Measurements from ENCODE around the gene GHR.

Gene GHR

DNA sequence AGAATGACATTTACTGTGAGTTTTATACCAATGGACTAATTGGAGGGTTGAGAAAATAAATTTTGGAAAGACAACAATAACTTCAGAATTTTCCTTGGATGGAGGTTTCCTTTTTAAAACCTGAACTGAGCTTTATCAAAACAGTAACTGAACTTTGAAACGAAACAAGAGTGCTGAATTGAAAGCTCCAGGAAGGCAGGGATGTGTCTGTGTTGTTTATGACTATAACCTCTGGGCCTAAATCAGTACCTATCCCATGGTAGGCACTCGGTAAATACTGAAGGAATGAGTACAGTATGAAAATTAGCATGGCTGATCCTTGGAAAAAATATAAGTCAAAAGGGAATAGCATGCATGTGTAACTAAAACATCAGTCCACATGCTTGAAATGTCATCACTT is 93.9 kb downstream of the GHR start:
- no peak for FAIRE-seq

DNA sequence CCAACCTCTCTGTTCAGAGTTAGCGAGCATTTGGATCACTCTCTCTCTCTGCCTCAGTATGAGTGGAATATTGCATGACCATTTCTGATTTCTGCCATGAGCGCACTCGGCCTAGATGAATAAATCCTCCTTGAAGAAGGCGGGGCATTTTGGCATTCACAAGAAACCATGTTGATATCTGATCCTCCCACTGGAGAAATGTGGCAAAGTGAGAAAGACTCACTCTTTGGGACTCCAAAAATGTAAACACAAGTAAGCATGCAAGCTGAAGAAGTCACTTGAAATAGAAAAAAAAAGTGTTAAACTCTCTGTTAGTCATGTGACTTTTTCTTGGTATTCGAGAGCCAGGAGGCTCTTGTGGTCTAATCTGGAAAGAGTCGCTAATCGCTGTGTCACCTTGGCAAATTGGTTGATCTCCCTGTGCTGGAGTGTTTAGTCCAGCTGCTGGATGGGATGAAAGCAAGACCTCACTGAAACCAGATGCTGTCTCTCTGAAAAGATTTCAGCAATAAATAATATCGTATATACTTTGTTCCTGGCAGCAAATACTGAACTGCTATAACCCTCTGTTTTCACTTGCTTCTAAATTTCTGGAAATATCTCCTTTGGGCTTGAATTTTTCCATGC is 95.5 kb downstream of the GHR start:
- no peak for FAIRE-seq

DNA sequence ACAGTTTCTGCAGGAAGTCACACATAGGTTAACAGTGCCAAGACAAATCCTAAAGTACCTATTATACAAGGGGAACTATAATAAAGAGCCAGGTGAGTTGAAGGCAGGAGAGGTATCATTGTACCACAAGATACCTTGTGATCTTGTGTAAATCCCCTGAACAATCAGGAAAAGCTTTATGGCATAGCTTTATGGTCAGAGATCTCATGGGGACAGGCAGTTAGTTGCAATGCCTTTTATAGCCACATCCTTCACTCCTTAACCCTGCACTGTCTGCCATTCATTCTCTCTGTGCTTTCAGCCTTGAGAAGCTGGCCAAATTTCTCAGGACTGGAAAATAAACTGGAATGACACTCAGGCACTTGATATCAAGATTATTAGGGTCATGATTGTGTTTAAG is 97.0 kb downstream of the GHR start:
- FAIRE-seq, result no peak

DNA sequence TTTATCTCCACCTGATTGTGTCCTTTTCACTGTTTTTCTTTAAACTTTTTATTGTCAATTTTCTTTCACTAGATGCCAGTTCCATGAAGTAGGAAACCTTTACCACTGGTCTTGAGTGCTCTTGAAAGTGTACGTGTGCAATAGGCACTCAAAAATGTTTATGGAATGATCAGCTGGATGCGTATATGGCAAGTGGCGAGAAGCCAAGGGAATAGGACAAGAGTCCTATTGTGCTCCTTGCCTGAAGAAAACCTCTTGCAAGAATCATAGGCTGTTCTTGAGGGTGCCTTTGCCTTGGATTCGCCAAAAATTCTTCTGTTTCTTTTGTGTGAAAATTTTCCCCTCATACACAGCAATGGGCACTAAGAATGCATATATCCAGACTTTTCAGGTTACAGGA is 97.7 kb downstream of the GHR start:
- FAIRE-seq, result no peak

DNA sequence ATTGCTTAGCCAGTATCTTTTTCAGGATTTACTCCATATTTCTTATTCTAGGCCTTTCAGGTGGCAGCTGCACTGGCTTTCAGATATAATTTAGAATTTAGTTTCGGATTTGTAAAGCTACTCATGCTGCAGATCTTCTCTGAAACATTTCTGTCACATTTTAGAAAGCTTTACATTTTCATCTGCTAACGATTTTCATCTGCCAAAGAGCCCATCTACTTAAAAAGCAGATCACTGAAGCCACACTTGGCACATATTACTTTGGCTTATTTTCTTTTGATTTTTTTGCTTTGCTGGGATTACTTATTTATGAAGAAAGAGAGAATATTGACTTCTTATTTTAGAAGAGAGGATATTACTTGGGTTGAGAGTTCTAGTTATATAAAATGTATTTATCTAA is 98.2 kb downstream of the GHR start:
- no peak for FAIRE-seq

DNA sequence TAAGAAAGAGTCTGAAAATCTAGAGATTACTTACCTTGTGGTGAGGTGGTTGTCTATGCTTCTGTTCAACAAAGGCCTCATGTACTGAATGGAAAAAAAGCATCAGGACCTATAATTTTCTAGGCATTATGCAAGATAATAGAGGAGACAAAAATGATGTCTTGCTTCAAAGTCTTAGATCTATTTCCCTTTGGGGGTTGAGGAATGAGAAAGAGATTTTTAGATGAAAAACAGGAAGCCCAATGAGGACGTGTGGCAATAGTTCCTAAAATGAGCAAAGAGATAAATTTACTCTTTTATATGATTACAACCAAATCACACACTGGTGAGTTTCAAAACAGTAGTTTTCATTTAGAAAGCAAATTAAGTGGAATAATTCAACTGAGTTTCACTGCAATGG is 99.5 kb downstream of the GHR start:
- no peak for FAIRE-seq

DNA sequence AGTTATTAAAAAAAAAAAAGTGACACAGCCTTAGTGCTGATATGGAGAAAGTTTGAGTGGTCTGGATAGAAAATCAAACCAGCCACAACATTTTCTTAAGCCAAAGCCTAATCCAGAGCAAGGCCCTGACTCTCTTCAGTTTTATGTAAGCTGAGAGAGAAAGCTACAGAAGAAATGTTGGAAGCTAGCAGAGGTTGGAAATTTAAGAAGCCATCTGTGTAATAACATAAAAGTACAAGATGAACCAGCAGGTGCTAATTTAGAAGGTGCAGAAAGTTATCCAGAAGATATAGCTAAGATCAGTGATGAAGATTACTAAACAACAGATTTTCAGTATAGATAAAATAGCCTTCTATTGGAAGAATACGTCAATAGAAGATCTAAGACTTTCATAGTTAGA is 102.9 kb downstream of the GHR start:
- no peak for FAIRE-seq

DNA sequence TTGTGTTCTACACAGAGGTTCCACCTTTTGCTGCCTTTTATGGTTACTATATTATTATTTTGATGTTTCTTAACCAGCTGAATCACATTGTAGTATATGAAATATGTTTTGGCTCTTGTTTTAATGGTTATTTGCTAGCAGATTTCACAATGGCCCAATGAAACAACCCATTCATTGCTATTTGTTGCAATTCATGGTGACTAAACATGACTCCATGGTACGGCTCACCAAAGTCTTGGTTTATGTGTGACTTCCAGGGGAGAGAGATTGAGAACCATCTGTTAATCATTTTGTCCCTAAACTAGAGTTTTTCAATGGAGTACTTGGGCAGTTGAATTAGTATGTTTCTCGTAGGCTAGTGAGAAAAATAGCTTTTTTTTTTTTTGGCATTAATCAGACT is 108.4 kb downstream of the GHR start:
- FAIRE-seq, result no peak

DNA sequence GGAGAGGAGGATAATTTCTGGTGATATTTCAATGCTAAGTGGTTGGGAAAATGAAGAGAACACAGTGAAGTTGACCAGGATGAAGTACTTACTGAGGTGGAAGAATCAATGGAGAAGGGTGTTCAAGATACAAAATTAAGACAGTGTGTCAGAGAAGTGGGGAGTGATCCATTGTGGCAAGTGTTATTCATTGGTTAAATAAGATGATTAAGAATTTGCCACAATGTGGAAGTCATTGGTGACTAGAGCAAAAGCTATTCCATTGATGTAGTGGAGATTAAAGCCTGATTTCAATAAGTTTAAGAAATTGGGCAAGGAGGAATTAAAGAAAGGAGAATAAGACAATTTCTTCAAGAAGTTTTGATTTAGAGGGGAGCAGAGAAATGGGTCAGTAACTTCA is 118.9 kb downstream of the GHR start:
- FAIRE-seq, result no peak

DNA sequence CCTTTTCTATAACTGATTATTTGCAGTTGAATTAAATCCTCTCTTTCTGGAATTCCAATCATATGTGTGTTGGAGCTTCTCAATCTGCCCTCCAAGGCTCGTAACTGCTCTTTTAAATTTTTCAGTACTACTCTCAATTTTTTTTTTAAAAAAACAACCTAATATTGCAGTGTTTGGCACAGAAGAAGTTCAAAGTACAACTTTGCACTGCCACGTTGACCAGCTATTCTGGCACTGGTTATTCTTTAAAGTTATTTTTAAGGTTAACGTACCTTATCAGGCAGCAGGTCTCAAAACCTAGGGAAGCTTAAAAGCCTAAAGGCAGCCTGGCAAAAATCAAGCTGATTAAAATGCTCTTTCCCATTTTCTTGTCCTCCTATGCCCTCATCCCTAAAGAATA is 120.5 kb downstream of the GHR start:
- no peak for FAIRE-seq

DNA sequence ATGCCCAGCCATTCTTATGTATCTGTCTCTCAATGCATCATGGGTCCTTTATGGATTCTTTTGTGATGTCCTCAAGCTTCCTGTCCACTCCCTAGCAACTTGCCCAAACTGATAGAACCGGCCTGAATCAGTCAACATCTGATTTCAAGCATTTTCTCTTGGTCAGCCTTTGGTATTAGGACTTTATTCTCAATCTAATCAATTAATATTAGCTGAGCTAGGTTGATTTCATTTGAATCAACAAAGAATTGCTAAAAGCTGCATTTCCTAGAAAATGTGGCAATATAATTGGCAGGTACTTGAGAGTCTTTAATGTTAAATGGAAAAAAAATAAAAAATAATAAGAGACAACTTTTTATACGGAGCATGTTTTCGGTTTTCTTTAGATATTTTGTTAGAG is 121.8 kb downstream of the GHR start:
- FAIRE-seq, result no peak

DNA sequence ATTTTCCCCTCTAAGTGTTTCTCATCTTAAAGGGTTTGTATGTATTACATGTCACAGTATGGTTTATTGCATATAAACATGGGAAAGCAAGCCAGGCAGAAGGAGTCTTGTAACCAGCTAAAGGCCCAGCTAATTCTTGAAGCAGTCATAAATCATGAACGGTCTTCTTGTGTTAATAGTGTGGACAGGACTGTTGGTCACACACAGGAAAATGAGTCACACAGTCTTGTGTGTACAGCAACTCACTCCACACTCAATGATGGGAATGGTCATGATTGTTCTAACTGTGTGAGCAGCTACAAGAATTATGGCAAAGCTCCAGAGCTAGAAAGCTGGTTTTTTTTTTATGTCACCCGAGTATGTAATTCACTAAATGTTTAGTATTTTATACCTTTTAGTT is 123.9 kb downstream of the GHR start:
- no peak for FAIRE-seq

DNA sequence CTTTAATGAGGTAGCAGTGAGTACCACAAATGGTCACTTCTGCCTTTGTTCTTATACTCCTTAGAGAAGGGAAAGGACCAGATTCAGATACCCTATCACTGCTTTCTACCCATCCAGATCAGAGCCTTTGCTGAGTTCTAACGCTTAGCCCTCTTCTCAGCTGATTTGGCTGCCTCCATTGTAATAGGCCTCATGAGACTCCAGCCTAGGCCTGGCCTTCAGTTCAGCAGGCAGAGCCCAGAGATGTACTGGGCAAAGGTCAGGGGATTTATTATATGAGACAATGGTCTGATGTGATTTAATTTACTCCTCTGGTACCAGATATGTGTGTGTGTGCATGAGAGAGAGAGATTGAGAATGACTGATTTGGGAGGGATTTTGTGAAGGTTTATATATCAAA is 124.7 kb downstream of the GHR start:
- no peak for FAIRE-seq

DNA sequence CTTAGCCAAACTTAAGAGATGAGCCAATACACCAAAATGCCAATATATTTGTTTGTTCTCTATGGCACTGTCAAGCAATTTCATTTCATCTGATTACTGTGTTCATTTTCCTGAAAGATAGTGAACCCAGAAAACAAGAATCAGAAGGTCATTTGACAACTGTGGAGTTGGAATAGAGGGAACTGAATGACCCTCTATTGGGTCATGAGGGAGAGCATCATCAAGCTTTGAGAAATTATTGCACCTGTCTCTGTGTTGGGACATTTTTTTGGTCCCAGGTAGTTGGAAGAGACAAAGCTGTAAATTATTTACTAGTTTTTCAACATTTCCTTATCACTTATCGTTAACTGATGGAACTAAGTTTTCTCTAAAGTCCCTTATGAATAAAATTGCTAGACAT is 129.4 kb downstream of the GHR start:
- no peak for FAIRE-seq

DNA sequence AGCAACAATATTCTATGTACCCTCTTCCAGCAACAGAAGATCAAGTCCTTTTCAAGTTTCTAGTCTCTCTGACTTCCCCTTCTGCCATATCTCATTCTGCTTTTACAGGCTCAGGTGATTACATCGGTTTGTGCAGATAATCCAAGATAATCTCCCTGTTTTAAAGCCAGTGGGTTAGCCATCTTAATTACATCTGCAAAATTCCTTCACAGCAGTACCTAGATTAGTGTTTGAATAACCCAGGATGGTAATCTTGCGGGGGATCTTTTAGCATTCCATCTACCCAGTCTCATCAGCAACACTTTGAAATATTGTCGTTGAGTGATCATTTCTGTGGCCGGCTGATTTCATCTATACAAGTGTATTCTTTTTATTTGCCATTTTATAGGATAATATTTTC is 130.2 kb downstream of the GHR start:
- FAIRE-seq, result no peak

DNA sequence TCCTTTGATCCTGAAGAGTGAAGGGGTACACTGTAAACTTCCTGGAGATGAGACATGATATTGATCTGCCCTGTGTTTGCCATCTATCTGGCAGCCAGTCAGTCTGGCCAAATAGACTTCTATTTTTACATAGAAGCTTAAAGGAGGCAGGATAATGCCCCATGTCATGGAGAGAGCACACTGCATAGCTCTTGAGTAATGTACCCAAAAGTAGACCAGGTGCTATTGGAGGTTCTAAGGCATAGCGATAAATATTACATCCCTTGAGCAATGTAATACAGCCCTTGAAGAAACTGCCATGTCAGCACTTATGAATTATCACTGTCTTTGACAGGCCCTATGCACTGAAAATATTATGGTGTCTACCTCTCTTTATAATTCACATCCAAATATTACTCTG is 131.8 kb downstream of the GHR start:
- no peak for FAIRE-seq

DNA sequence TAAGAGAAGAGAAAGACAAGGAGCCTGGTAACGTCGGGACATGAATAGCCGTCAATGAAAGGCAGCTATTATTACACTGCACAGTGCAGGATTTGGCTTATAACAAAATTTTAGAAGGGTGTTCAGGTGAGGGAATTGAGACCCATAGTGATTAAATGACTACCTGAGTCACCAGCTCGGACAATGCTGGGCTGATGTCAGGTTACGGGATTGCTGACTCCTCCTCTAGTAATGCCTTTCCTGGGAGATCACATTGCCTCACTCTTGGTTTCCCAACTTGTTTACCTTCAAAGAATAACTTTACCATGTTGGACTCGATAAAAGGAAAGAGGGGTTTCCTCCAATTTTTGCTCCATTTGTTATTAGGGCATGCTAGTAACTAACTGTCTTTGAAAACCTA is 132.6 kb downstream of the GHR start:
- FAIRE-seq, result no peak

DNA sequence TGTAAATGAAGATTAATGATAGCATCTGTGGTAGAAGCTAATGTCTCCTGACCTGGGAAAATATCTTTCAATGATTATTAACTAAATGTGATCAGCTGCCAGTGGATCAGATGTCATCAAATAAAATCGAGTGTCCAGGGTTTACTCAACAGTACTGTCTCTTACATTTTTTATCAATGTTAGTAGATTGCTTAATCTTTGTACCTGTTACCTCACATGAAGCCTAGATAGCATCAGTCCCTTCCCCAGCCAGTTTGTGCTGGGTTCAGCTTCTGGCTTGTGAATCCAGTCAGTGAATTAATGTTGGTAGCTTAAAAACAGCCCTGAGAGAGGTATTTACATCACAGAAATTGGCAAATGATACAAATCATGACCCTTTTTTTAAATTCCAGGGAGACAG is 134.4 kb downstream of the GHR start:
- FAIRE-seq, result no peak

DNA sequence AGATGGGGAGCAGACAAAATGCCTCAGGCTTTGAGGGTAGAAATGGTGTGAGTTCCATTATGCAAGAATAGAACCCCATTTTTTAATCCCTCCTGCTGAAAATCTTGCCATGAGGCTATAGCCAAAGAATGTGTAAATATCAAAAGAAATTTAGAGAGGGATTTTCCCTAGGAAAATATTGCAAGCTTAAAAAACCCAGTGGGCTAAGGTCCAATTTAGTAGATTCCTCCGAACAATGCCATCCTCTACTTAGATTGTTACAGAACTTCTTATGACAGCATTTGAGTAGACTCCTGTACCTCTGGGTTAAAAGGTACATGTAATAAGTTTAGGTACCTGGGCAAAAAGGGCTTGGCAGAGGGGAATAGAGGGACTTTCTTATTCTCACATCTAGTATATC is 138.4 kb downstream of the GHR start:
- no peak for FAIRE-seq

DNA sequence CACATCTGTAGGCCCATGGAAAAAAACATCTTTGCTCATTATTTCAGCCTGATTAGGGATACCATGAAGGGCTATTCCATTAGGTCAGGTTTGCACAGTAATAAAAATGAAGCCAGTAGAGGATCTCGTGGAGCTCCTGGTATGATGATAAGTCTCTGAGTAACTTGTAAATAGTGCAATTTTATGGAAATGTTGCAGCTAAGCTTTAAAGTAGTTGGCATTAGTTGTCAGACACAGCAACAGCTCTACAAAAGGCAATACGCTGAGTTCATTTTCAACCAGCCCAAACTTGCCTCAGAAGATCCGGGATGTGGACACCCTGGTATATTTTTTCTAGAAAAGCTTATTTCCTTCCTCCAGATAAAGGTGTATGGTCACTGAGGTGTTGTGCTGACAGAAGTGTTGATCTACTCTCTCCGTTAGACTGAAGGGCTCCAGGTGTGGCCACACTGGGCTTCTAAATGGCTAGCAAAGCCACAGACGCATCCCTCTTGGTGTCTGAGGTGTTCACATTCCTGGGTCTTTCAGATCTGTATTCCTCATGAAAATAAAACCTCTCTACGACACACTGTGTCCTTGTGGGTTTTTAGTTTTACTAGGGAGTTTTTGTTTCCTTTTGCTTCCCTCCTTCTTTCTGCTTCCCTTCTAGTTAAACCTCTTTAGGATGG is 141.6 kb downstream of the GHR start:
- no peak for FAIRE-seq

DNA sequence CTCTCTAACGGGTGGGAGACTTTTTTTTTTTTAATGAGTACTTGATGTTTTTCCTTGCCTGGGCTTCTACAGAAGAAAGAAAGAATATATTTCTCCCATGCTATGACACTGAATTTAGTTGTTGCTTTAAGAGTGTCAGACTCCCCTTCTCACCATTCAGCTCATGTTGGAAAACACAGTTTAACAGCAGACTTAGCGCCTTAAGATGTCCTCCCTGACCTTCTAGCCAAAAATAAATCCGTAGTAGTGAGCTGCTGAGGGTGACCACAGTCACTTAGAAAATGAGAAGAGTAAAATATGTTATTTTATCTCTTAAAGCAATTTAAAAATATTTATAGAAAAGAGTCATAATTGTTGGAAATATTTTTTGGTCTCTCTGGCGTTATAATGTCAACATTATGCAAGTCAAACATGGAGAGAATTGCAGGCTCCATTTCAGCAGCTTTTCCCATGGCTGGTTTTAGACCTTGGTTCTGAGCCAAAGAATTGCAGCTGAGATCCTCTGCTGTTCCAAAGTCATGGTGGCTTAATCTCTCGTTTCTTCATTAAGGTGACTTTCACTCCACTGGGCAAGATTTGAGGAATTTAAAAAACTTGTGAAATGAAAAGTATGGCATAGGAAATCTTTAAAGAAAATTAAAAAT is 143.5 kb downstream of the GHR start:
- FAIRE-seq, result no peak

DNA sequence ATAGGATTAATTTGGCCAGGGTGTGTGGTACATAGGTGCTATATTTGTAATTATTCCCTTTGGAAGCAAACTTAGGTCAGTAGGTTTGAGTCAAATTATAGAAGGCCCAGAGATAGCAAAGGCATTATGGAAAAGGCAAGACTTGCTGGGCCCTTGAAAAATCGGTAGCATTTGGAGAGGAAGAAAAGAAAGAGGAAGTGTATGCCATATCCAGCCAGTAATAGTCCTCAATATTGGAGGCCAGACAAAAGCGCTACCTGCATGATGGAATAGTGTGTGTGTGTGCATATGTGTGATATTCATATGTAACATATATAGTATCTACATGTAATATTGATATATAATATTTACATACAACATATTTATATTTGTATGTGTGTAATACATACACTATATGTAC is 146.1 kb downstream of the GHR start:
- FAIRE-seq, result no peak

DNA sequence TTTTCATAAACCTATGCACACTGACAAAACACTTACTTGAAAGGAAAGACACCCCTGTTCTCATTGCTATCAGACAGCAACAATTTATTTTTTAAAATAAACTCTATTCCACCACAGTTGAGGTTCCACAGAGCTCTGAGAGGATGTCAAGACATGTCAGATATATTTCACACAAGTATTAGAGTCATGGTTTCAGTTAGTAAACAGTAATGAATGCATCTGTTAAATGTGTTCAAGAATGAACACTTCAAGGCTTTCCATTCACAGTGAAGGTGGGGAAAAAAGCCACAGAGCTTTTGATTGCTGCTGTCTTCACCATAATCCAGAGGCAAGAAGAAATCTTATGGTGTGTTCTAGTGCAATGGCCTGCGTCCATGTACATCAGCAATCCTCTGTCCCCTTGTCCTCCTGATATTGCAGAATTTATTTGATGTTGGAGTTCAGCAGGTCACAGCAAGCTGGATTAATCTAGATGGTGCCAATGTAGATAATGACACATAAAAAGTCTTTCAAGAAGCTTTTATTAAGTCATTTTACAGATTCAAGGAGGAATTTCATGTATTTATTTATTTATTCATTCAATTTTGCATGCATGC is 146.8 kb downstream of the GHR start:
- no peak for FAIRE-seq
